HepG2 (cell line): ENCODE results near the gene PLCB2. TPM values are rescaled to one million over a fixed set of nuclear protein-coding genes. Genes with fewer than 3 reads are reported as not detected.

Experiments
- ATAC-seq: fragments of 200-7000 bp; cut with Tn5 transposase; 3 replicates; pipeline ENCODE4 v1.9.1; 2020; ENCODE audit warnings: mild to moderate bottlenecking, moderate library complexity
- BruUV-seq: library from RNA; stranded (reverse); fragments of 400-500 nt; replicated peaks from 2 replicates; lab custom pipeline; 2021; lab: Mats Ljungman, UMichigan
- CTCF ChIA-PET: fragments of 300-600 bp; formaldehyde crosslinking; extraction: SDS; loops from one replicate; lab custom pipeline; 2021; ENCODE audit warnings: low total read pairs, inconsistent platforms, low intra/inter-chr PET ratio; lab: Yijun Ruan, JAX
- POLR2A ChIA-PET: fragments of 350-600 bp; sonication (Branson Sonifier 250); formaldehyde crosslinking; loops from one replicate; lab custom pipeline; 2020; ENCODE audit warnings: antibody characterized with exemption, inconsistent platforms; lab: Yijun Ruan, JAX
- DNase-seq: peaks from one replicate; pipeline ENCODE4 v3.0.0-alpha.2; 2015; ENCODE audit warnings: low spot score
- FAIRE-seq: peaks from 3 replicates; lab custom pipeline; 2011; peaks lifted over from hg19 to GRCh38; lab: Jason Lieb, UNC
- H2AFZ ChIP-seq: one replicate; pipeline ENCODE4 v1.6.1; 2011; ENCODE audit warnings: low read length, inconsistent platforms
- H3K27ac ChIP-seq: fragments of 300-600 bp; 3 replicates; pipeline ENCODE4 v1.8.0; 2011; ENCODE audit warnings: mixed run types, mild to moderate bottlenecking, mixed read lengths, low read length, inconsistent platforms; ENCODE audit not compliant: insufficient read depth; ENCODE audit errors: extremely low read length
- H3K27me3 ChIP-seq, 2 experiments: fragments of 200-600 bp in 1 of 2; 2 replicates in 1 of 2; 3 replicates in 1 of 2; pipeline versions ENCODE4 v1.6.0 to v1.8.0; 2011; ENCODE audit warnings: low read length in 2 of 2, mild to moderate bottlenecking in 2 of 2, moderate library complexity in 2 of 2, inconsistent platforms in 1 of 2; ENCODE audit not compliant: insufficient read depth in 2 of 2, control insufficient read depth in 1 of 2
- H3K36me3 ChIP-seq, 2 experiments: fragments of 200-600 bp in 1 of 2; replicated peaks in 1 of 2; 2 replicates in 1 of 2; 3 replicates in 1 of 2; pipeline versions ENCODE4 v1.5.1 to v1.8.0; 2011; ENCODE audit warnings: low read length in 2 of 2, inconsistent platforms in 1 of 2; ENCODE audit not compliant: insufficient read depth in 2 of 2, control insufficient read depth in 1 of 2
- H3K4me1 ChIP-seq: 2 replicates; pipeline ENCODE4 v1.5.1; 2012; ENCODE audit warnings: low read length, inconsistent platforms; ENCODE audit not compliant: insufficient read depth
- H3K4me2 ChIP-seq: 2 replicates; pipeline ENCODE4 v1.6.0; 2011; ENCODE audit warnings: low read depth, low read length, inconsistent platforms
- H3K4me3 ChIP-seq, 3 experiments: fragments of 200-600 bp in 1 of 3; sonication (generic), shearing (Covaris generic) in 1 of 3; replicated peaks in 1 of 3; 2 replicates each; pipeline ENCODE4 v1.5.1; 2011 to 2016; ENCODE audit warnings: low read length in 3 of 3, inconsistent platforms in 2 of 3, low read depth in 2 of 3, mild to moderate bottlenecking in 2 of 3, control low read depth in 1 of 3, mixed read lengths in 1 of 3; ENCODE audit not compliant: insufficient read depth in 1 of 3
- H3K79me2 ChIP-seq: one replicate; pipeline ENCODE4 v1.6.1; 2011; ENCODE audit warnings: low read length, inconsistent platforms; ENCODE audit not compliant: insufficient read depth
- H3K9ac ChIP-seq: 2 replicates; pipeline ENCODE4 v1.6.0; 2011; ENCODE audit warnings: mild to moderate bottlenecking, low read depth, low read length, inconsistent platforms; ENCODE audit not compliant: insufficient read depth
- H3K9me3 ChIP-seq: 2 replicates; pipeline ENCODE4 v1.5.1; 2012; ENCODE audit warnings: mild to moderate bottlenecking, low read length
- H4K20me1 ChIP-seq: 2 replicates; pipeline ENCODE4 v1.6.0; 2011; ENCODE audit warnings: inconsistent platforms, mild to moderate bottlenecking, low read length, moderate library complexity; ENCODE audit not compliant: insufficient read depth
- ATF5 ChIP-seq: sonication (generic); formaldehyde crosslinking; IDR thresholded peaks from 2 replicates; pipeline ENCODE4 v1.4.0; 2020; ENCODE audit warnings: mild to moderate bottlenecking, low read depth, missing genetic modification reagents
- CREB1 ChIP-seq, 2 experiments: fragments of 450-650 bp in 1 of 2; IDR thresholded peaks; 2 replicates each; pipeline ENCODE4 v1.6.1; 2016 to 2017; ENCODE audit warnings: control low read depth in 1 of 2, mild to moderate bottlenecking in 1 of 2, missing compliant biosample characterization in 1 of 2, missing genetic modification characterization in 1 of 2
- HIVEP1 ChIP-seq: sonication (generic); formaldehyde crosslinking; IDR thresholded peaks from 2 replicates; pipeline ENCODE4 v1.4.0; 2020; ENCODE audit warnings: mild to moderate bottlenecking, missing genetic modification reagents
- HNRNPL ChIP-seq: fragments of 200-400 bp; formaldehyde crosslinking; IDR thresholded peaks from 2 replicates; pipeline ENCODE4 v1.6.1; 2017; ENCODE audit warnings: mild to moderate bottlenecking, low read depth, low read length
- POGK ChIP-seq: sonication (generic); formaldehyde crosslinking; conservative IDR thresholded peaks from 2 replicates; pipeline ENCODE4 v1.8.0; 2022; ENCODE audit warnings: mild to moderate bottlenecking, moderate library complexity, missing genetic modification reagents
- RAD21 ChIP-seq: fragments of 450-650 bp; formaldehyde crosslinking; IDR thresholded peaks from 2 replicates; pipeline ENCODE4 v1.5.0; 2020; ENCODE audit warnings: mild to moderate bottlenecking
- RAD51 ChIP-seq: fragments of 450-650 bp; IDR thresholded peaks from 2 replicates; pipeline ENCODE4 v1.6.1; 2016; ENCODE audit warnings: borderline replicate concordance
- REXO4 ChIP-seq: sonication (generic); formaldehyde crosslinking; IDR thresholded peaks from 2 replicates; pipeline ENCODE4 v1.8.0; 2022; ENCODE audit warnings: missing genetic modification reagents, mild to moderate bottlenecking, borderline replicate concordance
- SALL1 ChIP-seq: sonication (generic); formaldehyde crosslinking; IDR thresholded peaks from 2 replicates; pipeline ENCODE4 v1.8.0; 2022; ENCODE audit warnings: mild to moderate bottlenecking, missing genetic modification reagents
- SMARCE1 ChIP-seq: fragments of 450-650 bp; IDR thresholded peaks from 2 replicates; pipeline ENCODE4 v1.6.1; 2017; ENCODE audit warnings: borderline replicate concordance
- TEAD3 ChIP-seq: optimal IDR thresholded peaks from 2 replicates; pipeline ENCODE3; 2016; ENCODE audit warnings: borderline replicate concordance
- YEATS4 ChIP-seq: sonication (generic); formaldehyde crosslinking; IDR thresholded peaks from 2 replicates; pipeline ENCODE4 v1.4.0; 2020; ENCODE audit warnings: missing genetic modification reagents, borderline replicate concordance
- ZFP36 ChIP-seq: fragments of 150-350 bp; IDR thresholded peaks from 2 replicates; pipeline ENCODE4 v1.6.1; 2018; ENCODE audit warnings: borderline replicate concordance, low read length, low read depth; ENCODE audit not compliant: partially characterized antibody
- ZNF430 ChIP-seq: sonication (generic); formaldehyde crosslinking; IDR thresholded peaks from 2 replicates; pipeline ENCODE4 v1.9.0; 2021; ENCODE audit warnings: mild to moderate bottlenecking, missing genetic modification reagents
- ZNF503 ChIP-seq: sonication (generic); formaldehyde crosslinking; IDR thresholded peaks from 2 replicates; pipeline ENCODE4 v1.4.0; 2020; ENCODE audit warnings: missing genetic modification reagents
- ZNF556 ChIP-seq: sonication (generic); formaldehyde crosslinking; IDR thresholded peaks from 2 replicates; pipeline ENCODE4 v1.4.0; 2020; ENCODE audit warnings: mild to moderate bottlenecking, missing genetic modification reagents, borderline replicate concordance
- ZNF619 ChIP-seq: sonication (generic); formaldehyde crosslinking; IDR thresholded peaks from 2 replicates; pipeline ENCODE4 v1.4.0; 2020; ENCODE audit warnings: mild to moderate bottlenecking, missing genetic modification reagents
- ZNF629 ChIP-seq: sonication (generic); formaldehyde crosslinking; conservative IDR thresholded peaks from 2 replicates; pipeline ENCODE4 v1.5.0; 2020; ENCODE audit warnings: missing genetic modification reagents
- ZSCAN25 ChIP-seq: sonication (generic); formaldehyde crosslinking; IDR thresholded peaks from 2 replicates; pipeline ENCODE4 v1.8.0; 2022; ENCODE audit warnings: mild to moderate bottlenecking, missing genetic modification reagents
- WGBS: methylation state at CpG from one replicate; pipeline ENCODE4 v1.1.6; 2017; ENCODE audit warnings: low lambda C conversion rate; 5-methylcytosine and 5-hydroxymethylcytosine counted together
- in situ Hi-C: cut with HindIII; loops from 2 replicates; pipeline ENCODE4 v1.10.0; 2017; ENCODE audit warnings: low pct_unique_long_range_greater_than_20kb; ENCODE audit not compliant: extremely low pct_ligation_motif_present
- intact Hi-C: fragments of 100-400 bp; cut with micrococcal nuclease; formaldehyde crosslinking; loops from one replicate; pipeline ENCODE4 v1.10.0; 2022; ENCODE audit not compliant: unreplicated experiment
- polyA plus RNA-seq, 8 experiments: library from polyadenylated mRNA; depleted of rRNA in 3 of 8; stranded (reverse) in 7 of 8; unstranded in 1 of 8; fragments of >200 nt; fragmentation: Illumina TruSeq in 4 of 8; extraction: Trizol in 4 of 8; gene quantifications; 2 replicates each; pipeline versions ENCODE4 v1.2.1 to v1.2.3, GENCODE V29; 2011 to 2016; ENCODE audit warnings: low read depth in 4 of 8, missing spikeins in 1 of 8, mixed read lengths in 1 of 8; ENCODE audit not compliant: insufficient read depth in 1 of 8
- total RNA-seq, 5 experiments: library from RNA; depleted of rRNA; stranded (reverse); fragments of >200 nt; fragmentation: Illumina TruSeq; extraction: Trizol; gene quantifications; 2 replicates each; pipeline ENCODE4 v1.2.3, GENCODE V29; 2016; ENCODE audit warnings: low read depth in 1 of 5

Gene PLCB2
- total and polyA plus RNA-seq, 2 of the 13 experiments (the other 11 are each of a cell fraction or from before 2014, with no cell fraction given), result 0.11 TPM; not detected in 1

GRCh38 chr15:40310001-40310959 is 2.5 kb upstream of the PLCB2 start:
- ATAC-seq, result peak; percentile 76
- POLR2A ChIA-PET, result no interaction called here
- TF ChIP-seq ZNF430 (no peak), ZNF629 (CRISPR knock-in tag) (peak; percentile 55; the same call in 1 of the 2 replicates), TEAD3 (peak; percentile 37), HNRNPL (0 out of 2 replicates have a peak, but pooled peaks have one; percentile 61), ZNF503 (no peak), SMARCE1 (no peak), ZNF556 (no peak), ATF5 (no peak), CREB1 (IDR thresholded peaks at IDR 0.05) (no peak), CREB1 (CRISPR knock-in tag; IDR thresholded peaks at IDR 0.05) (no peak), HIVEP1 (CRISPR knock-in tag) (no peak), ZSCAN25 (CRISPR knock-in tag) (peak; percentile 90), POGK (CRISPR knock-in tag) (0 out of 2 replicates have a peak, but pooled peaks have one; percentile 32), YEATS4 (CRISPR knock-in tag) (no peak), SALL1 (CRISPR knock-in tag) (0 out of 2 replicates have a peak, but pooled peaks have one; percentile 17), RAD21 (peak; percentile 81), ZNF619 (CRISPR knock-in tag) (no peak), ZFP36 (no peak), REXO4 (CRISPR knock-in tag) (no peak), RAD51 (no peak)

More at GRCh38 chr15:40310001-40310959, 2.5 kb upstream of the PLCB2 start:
- H3K9ac ChIP-seq, result no peak overlapping the region
- FAIRE-seq (no peak), DNase-seq (peak; percentile 46)
- intact Hi-C loops, result loop anchor here (1.0 kb wide), 1 partner anchor 31 kb away; no protein-coding TSS in a partner anchor
- no peaks in the 10 kb centered on the region for H3K79me2 ChIP-seq
- in situ Hi-C loops, result loop anchor here (5.0 kb wide), 1 partner anchor 33 kb away; no protein-coding TSS in a partner anchor
- no peaks in the 10 kb centered on the region for H4K20me1 ChIP-seq
- 5% methylated on average over 4 of the region's 4 CpGs for WGBS
- H3K4me1 ChIP-seq, result no peaks in the 10 kb centered on the region
- no peak overlapping the region for H3K4me3 ChIP-seq
- H3K27me3 ChIP-seq, result peaks cover 2 to 63% of the 10 kb centered on the region in 2 experiments; a peak in 4 of 5 replicates
- no peaks in the 10 kb centered on the region for H3K9me3 ChIP-seq
- CTCF ChIA-PET, result interaction anchor here (1.2 to 1.6 kb wide), 3 partner anchors 28 to 36 kb away, joined by 3 to 17 read pairs (median 6); partner anchors contain the start of gene ANKRD63
- H3K27ac ChIP-seq, result no peak overlapping the region
- H3K36me3 ChIP-seq, result no peaks in the 10 kb centered on the region
- H3K4me2 ChIP-seq, result no peak overlapping the region
- no TSS peak for BruUV-seq
- H2AFZ ChIP-seq, result no peak overlapping the region
